Frontal cortex (tissue), 4 donors: ENCODE data around the gene KIFC3. TPM values are rescaled to one million over a fixed set of nuclear protein-coding genes. Genes with fewer than 3 reads are reported as not detected.
"Not testable (repeated sequence)": the region's sequence is repeated elsewhere in the genome, so short reads cannot be mapped to it uniquely, and the experiment has no call there.

Source experiments
- DNase-seq, 2 donors: peaks; one replicate each; pipeline ENCODE4 v3.0.0; 2012; ENCODE audit warnings: low spot score in 2 of 2
- FAIRE-seq: peaks from 2 replicates; lab custom pipeline; 2012; peaks lifted over from hg19 to GRCh38; lab: Jason Lieb, UNC
- total RNA-seq: library from RNA; depleted of rRNA; stranded (reverse); fragments of >200 nt; gene quantifications from one replicate; pipeline ENCODE4 v1.2.3, GENCODE V29; 2014
- donor health status: control.
- donor health status: control.
- donor health status: control.

KIFC3 gene
- total RNA-seq, 1 donor from 2014 or later: 46.1 TPM

DNA sequence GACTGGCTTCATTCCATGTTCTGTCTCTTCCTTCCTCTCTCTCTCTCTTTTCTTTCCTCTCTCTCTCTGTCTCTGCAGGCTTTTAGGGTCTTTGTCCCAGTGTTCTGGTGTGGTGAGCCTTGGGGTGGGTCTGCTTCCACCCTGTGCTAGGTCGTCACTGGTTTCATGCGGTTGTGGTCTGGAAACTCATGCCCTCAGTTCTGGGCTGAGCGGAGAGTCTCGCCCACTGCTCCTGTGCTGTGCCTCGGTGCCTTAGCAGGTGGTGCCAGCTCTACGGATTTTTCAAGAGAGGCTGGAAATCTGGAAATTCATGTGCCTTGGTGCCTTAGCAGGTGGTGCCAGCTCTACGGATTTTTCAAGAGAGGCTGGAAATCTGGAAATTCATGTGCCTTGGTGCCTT is 56.0 kb downstream of the KIFC3 start:
- not testable (repeated sequence) for FAIRE-seq, DNase-seq

DNA sequence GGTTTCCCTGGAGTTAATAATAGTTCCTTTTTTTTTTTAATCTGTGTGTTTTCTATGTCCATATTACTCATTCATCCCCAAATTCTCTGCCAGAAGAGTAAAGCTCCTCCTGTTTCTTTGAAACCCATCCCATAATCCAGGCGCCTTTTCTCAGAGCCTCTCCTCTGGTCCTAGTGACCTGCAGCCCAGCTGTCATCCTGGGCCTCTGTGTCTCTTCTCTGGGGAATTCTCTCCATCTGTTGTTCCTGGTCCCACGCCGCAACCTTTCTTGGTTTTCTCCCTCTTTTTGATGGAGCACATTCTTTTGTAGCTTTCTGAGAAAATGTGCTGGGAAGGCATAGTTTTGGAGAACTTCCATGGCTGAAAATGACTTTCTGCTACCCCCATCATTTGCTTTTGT is 56.5 kb downstream of the KIFC3 start:
- no peak for DNase-seq
- FAIRE-seq: no peak

DNA sequence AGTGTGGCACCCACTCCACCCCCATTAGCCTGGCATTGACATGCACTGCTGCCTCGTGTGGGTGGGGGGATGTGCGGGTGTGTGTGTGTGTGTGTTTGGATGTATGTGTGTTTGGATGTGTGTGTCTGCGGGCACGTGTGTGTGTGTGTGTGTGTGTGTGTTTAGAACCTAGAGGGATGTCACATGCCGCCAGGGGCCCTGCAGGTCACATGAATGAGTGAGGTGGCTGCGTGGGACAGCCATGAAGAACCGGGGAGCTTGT is 57.7 kb downstream of the KIFC3 start:
- DNase-seq (no peak), FAIRE-seq (no peak)

DNA sequence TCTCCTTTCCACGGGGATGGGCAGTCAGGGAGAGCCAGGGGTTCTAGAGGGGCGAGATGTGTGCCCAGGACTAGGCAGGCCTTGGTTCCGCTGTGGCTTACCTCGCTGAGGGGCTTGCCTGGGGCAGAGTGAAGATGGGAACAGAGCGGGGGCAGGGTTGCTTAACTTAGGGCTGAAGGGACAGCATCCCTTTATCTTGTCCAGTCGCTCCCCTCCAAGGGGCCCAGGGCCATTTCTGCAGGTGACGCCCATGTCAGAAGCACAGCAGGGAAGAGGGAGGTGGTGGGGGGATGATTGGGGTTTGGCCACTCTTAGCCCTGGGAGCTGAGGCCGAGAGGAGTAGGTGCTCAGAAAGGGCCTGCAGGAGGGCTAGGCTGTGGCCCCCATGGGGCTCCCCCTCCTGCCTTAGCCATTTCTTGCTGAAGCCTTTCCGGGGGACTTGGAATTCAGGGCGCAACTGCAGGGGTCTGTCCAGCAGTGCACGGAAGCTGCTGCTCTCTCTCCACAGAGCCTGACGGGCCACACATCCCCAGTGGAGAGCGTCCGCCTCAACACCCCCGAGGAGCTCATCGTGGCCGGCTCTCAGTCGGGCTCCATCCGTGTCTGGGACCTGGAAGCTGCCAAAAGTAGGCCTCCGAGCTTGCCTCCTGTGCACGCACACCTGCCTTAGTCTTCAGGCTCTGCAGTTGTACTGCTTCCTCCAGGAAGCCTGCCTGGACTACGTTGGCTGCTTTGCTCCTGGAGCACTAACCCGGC is 58.2 kb downstream of the KIFC3 start:
- FAIRE-seq: no peak
- DNase-seq: no peak

DNA sequence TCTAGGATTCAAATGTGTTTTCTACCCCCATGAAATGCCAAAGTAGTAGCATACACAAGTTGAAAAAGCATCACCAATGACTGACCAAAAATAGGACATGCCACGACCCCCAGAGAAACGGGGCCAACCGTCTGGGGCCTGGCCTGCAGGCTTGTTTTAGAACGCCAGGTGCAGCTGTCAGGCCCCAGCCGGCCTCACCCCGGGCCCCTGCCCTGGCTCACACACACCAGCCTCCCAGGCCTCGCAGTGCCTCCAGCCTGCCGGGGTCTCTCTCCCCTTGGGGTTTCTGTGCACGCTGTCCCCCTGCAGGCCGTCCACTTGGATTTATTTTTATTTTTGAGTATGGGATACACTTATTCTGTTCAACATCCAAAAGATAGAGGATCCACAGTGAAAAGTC is 58.8 kb downstream of the KIFC3 start:
- FAIRE-seq (no peak), DNase-seq (no peak)

DNA sequence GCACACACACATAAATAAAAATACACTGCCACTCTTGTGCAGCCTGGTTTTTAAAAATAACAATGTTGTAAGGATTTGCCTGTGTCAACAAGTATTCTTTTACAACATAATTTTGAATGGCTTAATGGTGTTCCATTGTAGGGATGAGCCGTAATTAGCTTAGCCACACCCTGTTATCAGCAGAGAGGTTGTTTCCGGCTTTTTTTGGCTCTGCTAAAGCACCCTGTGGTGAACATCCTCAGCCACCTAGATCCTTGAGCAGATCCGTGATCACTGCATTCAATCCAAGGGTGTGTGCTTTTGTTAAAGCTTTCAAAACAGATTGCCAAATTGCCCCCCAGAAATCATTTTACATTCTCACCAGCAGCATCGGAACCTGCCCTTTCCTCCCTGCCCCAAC is 59.7 kb downstream of the KIFC3 start:
- FAIRE-seq (no peak), DNase-seq (no peak)

DNA sequence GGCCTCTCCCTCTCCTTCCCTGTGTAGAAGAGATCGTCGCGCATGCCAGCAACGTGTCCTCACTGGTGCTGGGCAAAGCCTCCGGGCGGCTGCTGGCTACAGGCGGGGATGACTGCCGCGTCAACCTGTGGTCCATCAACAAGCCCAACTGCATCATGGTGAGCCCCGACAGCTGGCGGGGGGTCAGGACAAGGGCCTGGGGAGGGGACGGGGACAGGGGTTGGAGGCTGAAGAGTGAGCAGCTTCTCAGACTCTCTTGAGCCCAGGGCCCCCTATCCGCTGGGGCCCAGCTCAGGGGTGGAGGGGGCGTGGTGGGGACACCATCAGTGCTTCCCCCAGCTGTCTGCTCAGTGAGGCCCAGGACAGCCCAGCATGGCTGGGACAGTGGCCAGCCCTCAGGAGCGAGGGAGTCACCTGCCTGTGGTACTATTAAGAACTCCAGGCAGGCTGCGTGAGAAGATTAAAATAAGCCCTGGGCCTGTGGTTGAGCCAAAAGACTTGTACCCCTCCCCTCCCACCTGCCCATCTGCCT is 60.6 kb downstream of the KIFC3 start:
- FAIRE-seq (no peak), DNase-seq (no peak)

DNA sequence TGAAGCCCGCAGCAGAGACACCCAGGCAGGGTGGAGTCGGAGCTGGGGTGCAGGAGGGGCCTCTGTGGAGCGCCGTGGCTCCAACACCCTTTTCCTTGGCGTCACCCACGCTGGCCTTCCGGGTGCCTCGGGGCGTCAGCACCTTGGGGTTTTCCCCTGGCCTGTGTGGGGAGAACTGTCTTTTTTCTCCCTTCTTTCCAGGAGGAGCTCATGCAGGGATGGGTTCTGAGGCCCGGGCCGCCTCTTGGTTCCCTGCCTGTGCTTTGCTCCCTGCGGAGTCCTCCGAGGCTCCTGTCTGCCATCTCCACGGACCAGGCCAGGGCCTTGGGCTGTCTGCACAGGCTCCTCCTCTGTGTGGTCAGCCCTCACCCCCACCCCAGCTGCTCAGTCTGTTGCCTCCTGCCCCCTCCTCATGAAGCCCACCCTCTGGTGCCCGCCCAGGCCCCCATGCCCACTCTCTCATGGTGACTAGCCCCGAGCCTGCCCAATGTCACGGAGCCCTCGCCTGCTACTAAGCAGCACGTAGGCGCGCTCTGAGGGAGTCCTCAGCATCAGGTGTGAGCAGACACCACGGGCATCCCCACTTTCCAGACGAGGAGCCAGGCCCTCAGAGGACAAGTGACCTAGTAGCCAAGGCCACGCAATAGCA is 61.7 kb downstream of the KIFC3 start:
- DNase-seq (no peak), FAIRE-seq (no peak)

DNA sequence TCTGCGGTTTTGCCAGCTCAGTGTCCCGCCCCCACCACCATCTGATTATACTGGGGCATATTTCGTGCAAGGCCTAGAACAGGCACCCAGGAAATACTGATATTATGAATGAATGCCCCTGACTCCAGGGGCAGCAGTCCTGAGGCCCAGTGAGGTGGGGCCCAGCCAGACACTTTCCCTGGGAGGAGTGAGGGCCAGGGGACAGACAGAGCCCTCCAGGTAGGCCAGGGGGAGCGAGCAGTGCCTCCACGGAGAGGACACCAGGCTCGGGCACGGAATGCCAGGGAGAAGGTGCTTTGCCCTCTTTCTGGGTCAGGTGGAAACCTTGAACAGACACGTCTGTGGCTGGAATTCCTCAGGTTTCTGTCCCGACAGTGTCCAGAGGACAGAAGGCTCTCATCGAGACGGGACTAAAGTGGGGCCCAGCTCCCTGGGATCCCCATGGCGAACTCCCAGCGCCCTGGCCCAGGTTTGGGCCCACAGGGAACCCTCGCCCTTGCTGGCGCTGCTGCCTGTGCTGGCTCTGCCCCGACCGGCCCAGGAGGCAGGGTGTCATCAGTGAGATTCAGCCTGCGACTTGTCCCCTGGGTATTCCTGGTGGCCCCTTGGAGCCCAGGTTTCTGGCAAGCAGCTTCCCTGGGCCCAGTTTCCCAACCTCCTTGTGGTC is 62.4 kb downstream of the KIFC3 start:
- FAIRE-seq (no peak), DNase-seq (no peak)

DNA sequence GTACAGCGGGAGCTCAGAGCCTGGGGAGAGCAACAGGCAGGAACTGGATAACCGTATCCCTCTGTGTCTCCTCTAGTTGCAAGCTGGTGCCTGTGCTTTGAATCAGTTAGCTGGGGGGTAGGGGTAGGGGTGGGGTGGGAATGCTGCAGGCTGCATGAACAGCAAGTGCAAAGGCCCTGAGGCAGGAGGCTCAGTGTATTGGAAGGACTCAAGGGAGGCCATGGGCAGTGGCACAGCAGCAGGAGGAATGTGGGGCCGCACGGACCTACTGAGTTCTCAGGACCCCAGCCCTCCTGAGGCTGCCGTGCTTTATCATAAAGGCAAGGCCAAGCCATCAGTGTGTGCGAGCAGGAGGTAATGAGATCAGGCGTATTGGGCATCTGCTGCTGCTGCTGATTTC is 63.4 kb downstream of the KIFC3 start:
- FAIRE-seq: no peak
- DNase-seq: no peak

DNA sequence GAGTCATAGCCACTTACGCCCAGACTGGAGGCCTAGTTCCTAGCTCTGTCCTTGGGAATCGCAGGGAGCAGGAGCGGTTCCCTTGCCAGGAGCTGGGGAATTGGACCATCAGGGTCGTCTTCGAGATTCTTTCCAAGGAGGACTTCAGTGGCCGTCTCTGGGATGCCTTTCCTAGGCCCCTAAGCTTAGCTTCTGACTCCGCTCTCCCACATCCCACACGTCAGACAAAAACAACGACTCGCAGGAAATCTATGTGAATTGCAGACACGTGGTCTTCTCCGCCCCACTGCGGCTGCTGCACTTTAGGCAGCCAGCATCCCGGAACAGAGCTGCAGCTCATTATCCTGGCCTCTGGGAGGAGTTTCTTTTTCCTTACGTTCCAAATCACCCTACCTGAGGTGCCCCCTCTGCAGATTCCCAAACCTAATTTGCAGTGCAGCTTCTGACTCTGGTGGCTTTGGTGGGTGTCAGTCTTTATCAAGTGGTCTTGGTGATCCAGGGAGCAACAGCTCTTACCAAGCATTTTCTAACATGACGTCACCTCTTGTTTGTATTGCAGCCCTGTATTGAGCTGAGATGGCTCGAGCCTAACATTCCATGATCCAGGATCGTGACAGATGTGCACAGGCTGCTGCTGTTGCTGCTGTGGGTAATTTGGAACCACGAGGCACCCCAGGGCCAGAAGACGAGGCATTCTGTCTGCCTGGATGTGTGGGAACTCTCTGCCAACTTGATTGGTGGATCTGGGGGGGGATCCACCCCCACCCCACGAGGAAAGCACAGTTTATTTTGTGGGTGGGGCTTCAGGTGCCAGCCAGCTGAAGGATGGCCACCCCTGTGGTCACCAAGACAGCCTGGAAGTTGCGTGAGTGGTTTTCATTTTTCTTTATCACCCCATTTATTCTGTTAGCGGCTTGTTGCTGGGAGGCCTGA is 65.6 kb downstream of the KIFC3 start:
- FAIRE-seq: no peak
- no peak for DNase-seq

DNA sequence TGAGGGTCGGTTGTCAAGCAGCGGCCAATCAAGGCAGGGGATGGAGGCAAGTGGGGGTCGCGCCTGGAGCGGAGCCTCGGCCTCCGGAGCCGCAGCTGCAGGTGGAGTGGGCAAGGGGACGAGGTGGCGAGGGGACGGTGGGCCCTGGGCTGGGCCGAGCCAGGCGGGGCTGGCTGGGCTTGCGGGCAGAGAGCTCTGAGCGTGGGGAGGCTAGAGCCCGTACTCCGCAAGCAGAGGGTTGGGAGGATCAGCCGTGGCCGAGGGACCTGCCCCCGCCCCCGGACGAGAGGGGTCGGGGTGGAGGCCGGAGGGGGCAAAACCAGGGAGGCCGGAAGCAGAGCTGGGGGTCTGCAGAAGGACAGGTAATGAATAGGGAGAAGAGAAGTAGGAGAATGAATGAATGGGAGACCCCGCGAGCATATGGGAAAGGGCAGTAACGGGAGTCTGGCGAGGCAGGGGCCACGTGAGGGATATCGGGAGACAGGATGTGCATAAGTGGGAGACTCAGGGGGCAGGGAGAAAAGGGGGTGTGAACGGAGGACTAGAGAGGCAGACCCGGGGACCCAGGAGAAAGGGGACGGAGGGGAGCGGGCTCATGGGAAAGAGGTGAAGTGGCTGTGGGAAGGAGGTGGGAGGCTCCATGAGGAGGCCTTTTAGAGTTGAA is 66.4 kb downstream of the KIFC3 start, which contains the start of gene KATNB1:
TSS of gene KATNB1 (plus strand) at position 16 of the 664 bp plus-strand sequence. CDS start 1,474 bp downstream, outside the sequence.
- DNase-seq: no peak
- FAIRE-seq: no peak

DNA sequence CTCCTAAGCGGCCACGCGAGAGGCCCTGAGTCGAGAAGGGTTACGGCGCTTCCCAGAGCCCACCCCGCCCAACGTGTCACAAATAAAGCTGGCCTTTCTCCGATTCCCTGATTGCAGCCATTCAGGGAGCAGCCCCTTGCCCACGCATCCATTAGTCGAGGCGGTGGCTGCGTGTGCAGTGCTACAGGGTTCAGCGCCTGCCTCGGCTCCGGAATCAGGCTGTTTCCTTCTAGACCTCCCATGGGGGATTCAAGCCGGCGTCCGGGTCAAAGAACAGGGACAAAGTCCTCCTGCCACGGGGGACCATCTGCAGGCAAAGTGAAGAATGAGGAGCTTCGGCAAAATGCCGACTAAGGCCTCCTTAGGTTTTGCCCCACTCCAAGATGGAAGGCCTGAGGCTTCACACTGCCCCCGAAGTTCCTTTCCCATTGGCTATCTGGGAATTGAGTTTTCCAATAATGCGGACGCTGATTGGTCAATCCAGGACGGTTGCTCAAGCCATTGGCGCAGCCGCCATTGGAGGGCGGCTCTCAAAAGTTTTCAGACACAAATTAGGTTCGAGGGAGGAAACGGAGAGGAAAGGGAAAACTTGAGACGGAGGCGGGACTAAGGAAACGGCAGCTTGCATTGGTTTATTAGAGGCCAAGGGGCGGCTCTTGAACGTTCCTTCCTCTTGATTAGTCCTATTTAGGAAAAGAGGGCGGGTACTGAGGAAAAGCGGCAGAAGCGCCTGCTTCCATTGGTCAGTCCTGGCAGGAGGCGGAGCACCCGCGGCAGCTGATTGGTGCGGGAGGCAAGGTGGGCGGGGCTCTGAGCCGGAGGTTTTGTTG is 67.2 kb downstream of the KIFC3 start:
- FAIRE-seq (peak; percentile 100), DNase-seq (peak; percentile 95 to 96)

DNA sequence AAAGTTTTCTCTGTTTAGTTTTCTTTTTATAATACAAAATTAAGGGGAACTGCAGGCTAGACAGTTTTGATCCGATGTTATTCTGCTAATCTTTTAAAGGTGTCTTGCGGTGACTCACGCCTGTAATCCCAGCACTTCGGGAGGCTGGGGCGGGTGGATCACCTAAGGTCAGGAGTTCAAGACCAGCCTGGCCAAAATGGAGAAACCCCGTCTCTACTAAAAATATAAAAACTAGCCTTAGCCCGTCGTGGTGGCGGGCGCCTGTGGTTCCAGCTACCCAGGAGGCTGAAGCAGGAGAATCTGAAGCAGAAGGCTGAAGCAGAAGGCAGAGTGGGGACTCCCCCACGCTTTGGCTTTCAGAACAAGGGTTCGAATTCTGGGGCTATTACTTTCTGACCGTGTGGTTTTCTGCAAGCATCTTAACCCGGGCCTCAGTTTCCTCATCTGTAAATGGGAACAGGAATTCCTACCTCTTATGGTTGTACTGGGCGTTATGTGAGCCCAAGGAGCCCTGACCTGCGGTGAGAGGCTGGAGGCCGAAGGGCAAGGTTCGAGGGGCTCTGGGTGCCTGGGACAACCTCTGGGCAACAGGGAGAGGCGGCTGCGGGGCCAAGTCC is 67.9 kb downstream of the KIFC3 start:
- DNase-seq (no peak), FAIRE-seq (no peak)

DNA sequence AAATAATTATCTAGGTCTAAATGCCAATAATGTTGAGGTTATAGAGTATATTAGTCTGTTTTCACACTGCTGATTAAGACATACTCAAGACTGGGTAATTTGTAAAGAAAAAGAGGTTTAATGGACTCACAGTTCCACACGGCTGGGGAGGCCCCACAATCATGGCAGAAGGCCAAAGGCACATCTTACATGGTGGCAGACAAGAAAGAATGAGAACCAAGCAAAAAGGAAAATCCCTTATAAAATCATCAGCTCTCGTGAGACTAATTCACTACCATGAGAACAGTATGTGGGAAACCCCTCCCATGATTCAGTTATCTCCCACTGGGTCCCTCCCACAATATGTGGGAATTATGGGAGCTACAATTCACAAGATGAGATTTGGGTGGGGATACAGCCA is 69.6 kb downstream of the KIFC3 start:
- FAIRE-seq: no peak
- no peak for DNase-seq

DNA sequence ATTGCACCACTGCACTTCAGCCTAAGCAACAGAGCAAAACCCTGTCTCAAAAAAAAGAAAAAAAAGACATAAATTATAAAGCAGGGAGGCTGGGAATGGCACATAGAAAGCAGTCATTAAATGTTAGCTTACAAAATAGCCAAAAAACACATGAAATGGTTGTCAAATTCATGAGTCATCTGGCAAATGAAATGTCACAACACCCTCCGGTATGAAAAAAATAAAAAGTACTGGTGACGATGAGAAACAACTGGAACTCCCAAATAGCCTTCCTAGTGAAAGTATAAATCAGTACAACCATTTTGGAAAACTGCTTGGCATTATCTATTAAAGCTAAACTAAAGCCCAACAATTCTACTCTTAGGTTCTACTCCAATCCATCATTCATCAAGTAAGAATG is 70.3 kb downstream of the KIFC3 start:
- DNase-seq (no peak), FAIRE-seq (no peak)

DNA sequence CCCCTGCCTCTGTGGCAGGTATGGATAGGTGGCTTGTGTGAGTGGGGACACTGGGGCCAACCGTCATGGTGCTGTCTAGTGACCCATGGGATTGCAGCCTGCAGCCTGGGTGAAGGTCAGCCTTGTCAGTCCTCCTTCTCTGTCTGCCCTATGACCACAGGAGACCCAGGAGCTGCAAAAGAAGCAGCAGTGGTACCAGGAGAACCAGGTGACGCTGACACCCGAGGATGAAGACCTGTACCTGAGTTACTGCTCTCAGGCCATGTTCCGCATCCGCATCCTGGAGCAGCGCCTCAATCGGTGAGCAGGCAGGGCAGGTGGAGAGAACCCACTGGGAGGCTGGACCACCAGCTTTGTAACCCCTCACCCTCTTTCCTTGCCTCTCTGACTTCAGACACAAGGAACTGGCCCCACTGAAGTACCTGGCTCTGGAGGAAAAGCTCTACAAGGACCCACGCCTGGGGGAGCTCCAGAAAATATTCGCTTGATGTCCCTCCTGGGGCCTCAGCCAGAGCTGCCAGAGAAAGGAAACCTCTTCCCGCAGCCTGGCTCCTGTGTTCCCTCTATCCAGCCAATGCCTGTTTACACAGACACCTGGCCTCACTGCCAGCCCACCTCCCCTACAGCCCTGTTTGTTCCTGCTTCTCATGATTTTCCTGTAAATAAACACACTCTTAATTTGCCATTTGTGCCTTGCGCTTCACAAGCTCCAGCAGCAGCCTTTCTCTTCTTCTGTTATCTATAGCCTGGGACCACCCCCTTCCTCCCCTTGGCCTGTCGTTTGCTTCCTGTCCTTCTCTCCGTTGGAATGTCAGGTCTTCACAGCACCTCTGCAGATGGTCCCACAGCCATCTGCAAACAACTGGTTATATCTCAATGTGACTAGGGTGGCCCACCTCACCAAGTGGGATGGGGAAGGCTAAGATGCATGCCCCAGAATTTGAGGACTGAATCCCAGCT is 71.2 kb downstream of the KIFC3 start:
- no peak for FAIRE-seq
- DNase-seq: peak in 1 of 2 donors; percentile 7
